IMR-90 (cell line): ENCODE measurements around the gene RBM28. TPM values are rescaled to one million over a fixed set of nuclear protein-coding genes. Genes with fewer than 3 reads are reported as not detected.

Experiments used
- ATAC-seq: fragments of 200-7000 bp; cut with Tn5 transposase; 2 replicates; pipeline ENCODE4 v1.9.1; 2020; ENCODE audit warnings: low read depth, mild to moderate bottlenecking, moderate library complexity
- BruUV-seq: library from RNA; stranded (reverse); fragments of 400-500 nt; replicated peaks from 2 replicates; lab custom pipeline; 2021; lab: Mats Ljungman, UMichigan
- CTCF ChIA-PET: fragments of 300-600 bp; formaldehyde crosslinking; extraction: SDS; loops from one replicate; lab custom pipeline; 2021; ENCODE audit warnings: antibody characterized with exemption; lab: Yijun Ruan, JAX
- POLR2A ChIA-PET: fragments of 300-600 bp; sonication (Branson Sonifier 250); formaldehyde crosslinking; loops from one replicate; lab custom pipeline; 2022; ENCODE audit warnings: antibody characterized with exemption; ENCODE audit not compliant: unreplicated experiment; lab: Charles Lee
- DNase-seq: peaks from one replicate; pipeline ENCODE4 v3.0.0; 2013
- H2AFZ ChIP-seq: replicated peaks from 2 replicates; pipeline ENCODE3; 2013; ENCODE audit warnings: low read length, mild to moderate bottlenecking; ENCODE audit not compliant: poor library complexity
- H2AK5ac ChIP-seq: 2 replicates; pipeline ENCODE4 v1.6.1; 2013; ENCODE audit warnings: low read depth, low read length, inconsistent platforms
- H2AK9ac ChIP-seq: replicated peaks from 2 replicates; pipeline ENCODE3; 2013; ENCODE audit warnings: mild to moderate bottlenecking, low read depth, low read length, moderate library complexity; ENCODE audit not compliant: poor library complexity
- H2BK120ac ChIP-seq: 2 replicates; pipeline ENCODE4 v1.6.1; 2013; ENCODE audit warnings: low read depth, low read length, inconsistent platforms
- H2BK15ac ChIP-seq: 3 replicates; pipeline ENCODE4 v1.6.1; 2013; ENCODE audit warnings: low read depth, low read length, inconsistent platforms
- H2BK20ac ChIP-seq: 2 replicates; pipeline ENCODE4 v1.6.1; 2013; ENCODE audit warnings: low read depth, mild to moderate bottlenecking, inconsistent platforms, low read length, moderate library complexity
- H2BK5ac ChIP-seq: 2 replicates; pipeline ENCODE4 v1.6.1; 2013; ENCODE audit warnings: mild to moderate bottlenecking, low read depth, low read length, inconsistent platforms; ENCODE audit not compliant: poor library complexity, severe bottlenecking
- H3K14ac ChIP-seq: replicated peaks from 2 replicates; pipeline ENCODE4 v1.6.1; 2013; ENCODE audit warnings: low read depth, low read length, inconsistent platforms
- H3K18ac ChIP-seq: 2 replicates; pipeline ENCODE4 v1.6.1; 2013; ENCODE audit warnings: low read depth, low read length, control low read depth
- H3K23ac ChIP-seq: 2 replicates; pipeline ENCODE4 v1.6.1; 2013; ENCODE audit warnings: low read depth, low read length, inconsistent platforms
- H3K27ac ChIP-seq: 2 replicates; pipeline ENCODE4 v1.5.1; 2013; ENCODE audit warnings: mild to moderate bottlenecking, control low read depth, low read length; ENCODE audit not compliant: insufficient read depth
- H3K27me3 ChIP-seq: 2 replicates; pipeline ENCODE4 v1.6.1; 2013; ENCODE audit warnings: low read length; ENCODE audit not compliant: control insufficient read depth, insufficient read depth
- H3K36me3 ChIP-seq: 2 replicates; pipeline ENCODE4 v1.6.1; 2013; ENCODE audit warnings: low read length, mixed read lengths; ENCODE audit not compliant: control insufficient read depth, insufficient read depth
- H3K4ac ChIP-seq: 2 replicates; pipeline ENCODE4 v1.6.1; 2013; ENCODE audit warnings: low read depth, low read length, inconsistent platforms
- H3K4me1 ChIP-seq: 2 replicates; pipeline ENCODE4 v1.6.1; 2013; ENCODE audit warnings: low read length, mixed read lengths; ENCODE audit not compliant: control insufficient read depth, insufficient read depth
- H3K4me2 ChIP-seq: 2 replicates; pipeline ENCODE4 v1.6.1; 2013; ENCODE audit warnings: low read depth, mild to moderate bottlenecking, control low read depth, low read length, moderate library complexity
- H3K4me3 ChIP-seq: 2 replicates; pipeline ENCODE4 v1.5.1; 2013; ENCODE audit warnings: low read depth, mild to moderate bottlenecking, control low read depth, low read length, moderate library complexity; ENCODE audit not compliant: insufficient read depth
- H3K56ac ChIP-seq: 2 replicates; pipeline ENCODE4 v1.6.1; 2013; ENCODE audit warnings: low read length, inconsistent platforms; ENCODE audit not compliant: insufficient read depth; ENCODE audit errors: extremely low read depth
- H3K79me1 ChIP-seq, 2 experiments: 2 replicates each; pipeline ENCODE4 v1.6.1; 2013; ENCODE audit warnings: low read length in 2 of 2, inconsistent platforms in 1 of 2, low read depth in 1 of 2
- H3K9ac ChIP-seq: 2 replicates; pipeline ENCODE4 v1.6.1; 2013; ENCODE audit warnings: low read depth, low read length, control low read depth
- H3K9me1 ChIP-seq: 2 replicates; pipeline ENCODE4 v1.6.1; 2013; ENCODE audit warnings: low read length, inconsistent platforms; ENCODE audit not compliant: insufficient read depth
- H3K9me3 ChIP-seq: 2 replicates; pipeline ENCODE4 v1.6.1; 2013; ENCODE audit warnings: low read length; ENCODE audit not compliant: control insufficient read depth, insufficient read depth
- H4K20me1 ChIP-seq: 2 replicates; pipeline ENCODE4 v1.6.1; 2013; ENCODE audit warnings: low read length, inconsistent platforms; ENCODE audit not compliant: insufficient read depth
- H4K5ac ChIP-seq: 2 replicates; pipeline ENCODE4 v1.6.1; 2013; ENCODE audit warnings: mild to moderate bottlenecking, low read depth, low read length, control low read depth
- H4K8ac ChIP-seq, 2 experiments: 2 replicates each; pipeline ENCODE4 v1.6.1; 2013; ENCODE audit warnings: low read depth in 2 of 2, low read length in 2 of 2, control low read depth in 1 of 2, inconsistent platforms in 1 of 2
- H4K91ac ChIP-seq: 2 replicates; pipeline ENCODE4 v1.6.1; 2013; ENCODE audit warnings: low read depth, low read length, inconsistent platforms; ENCODE audit not compliant: insufficient read depth
- CEBPB ChIP-seq: IDR thresholded peaks from 2 replicates; pipeline ENCODE4 v1.6.1; 2012; ENCODE audit warnings: low read depth, low read length, improper control_type of control experiment
- FOS ChIP-seq: fragments of 150-350 bp; IDR thresholded peaks from 2 replicates; pipeline ENCODE4 v1.6.1; 2016; ENCODE audit warnings: low read depth, low read length
- POLR2A ChIP-seq: IDR thresholded peaks from 2 replicates; pipeline ENCODE4 v1.6.1; 2012; ENCODE audit warnings: mild to moderate bottlenecking, low read depth, low read length
- RFX5 ChIP-seq: IDR thresholded peaks from 2 replicates; pipeline ENCODE4 v1.8.0; 2012; ENCODE audit warnings: low read depth, mild to moderate bottlenecking, low read length, moderate library complexity
- WGBS, 2 experiments: methylation state at CpG; one replicate each; pipeline versions ENCODE4 v1.1.5 to v1.1.7; 2013; ENCODE audit warnings: missing lambda C conversion rate in 2 of 2; ENCODE audit not compliant: insufficient read length in 1 of 2; ENCODE audit errors: extremely low coverage in 2 of 2; 5-methylcytosine and 5-hydroxymethylcytosine counted together
- dilution Hi-C: fragments of 300-500 bp; cut with HindIII; formaldehyde crosslinking; loops from one replicate; pipeline ENCODE4 v1.14.3; 2018; ENCODE audit warnings: low sequenced_read_pairs; ENCODE audit not compliant: unreplicated experiment
- in situ Hi-C: fragments of 300-500 bp; cut with MboI; formaldehyde crosslinking; loops from 3 replicates; pipeline ENCODE4 v1.14.3; 2019; ENCODE audit warnings: low sequenced_read_pairs, inconsistent platforms, mixed read lengths
- intact Hi-C: fragments of 100-400 bp; cut with micrococcal nuclease; formaldehyde crosslinking; loops from 2 replicates; pipeline ENCODE4 v1.10.0; 2022
- polyA plus RNA-seq, 3 experiments: library from polyadenylated mRNA; depleted of rRNA; stranded (reverse); fragments of >200 nt; gene quantifications; 2 replicates each; pipeline ENCODE4 v1.2.3, GENCODE V29; 2012; ENCODE audit warnings: low replicate concordance in 1 of 3
- total RNA-seq: library from RNA; depleted of rRNA; stranded (reverse); fragments of >200 nt; gene quantifications from 2 replicates; pipeline ENCODE4 v1.2.3, GENCODE V29; 2012

The RBM28 gene
- total and polyA plus RNA-seq, 2 of the 4 experiments (the other 2 are of a cell fraction) = 12.4 to 20.4 TPM

DNA sequence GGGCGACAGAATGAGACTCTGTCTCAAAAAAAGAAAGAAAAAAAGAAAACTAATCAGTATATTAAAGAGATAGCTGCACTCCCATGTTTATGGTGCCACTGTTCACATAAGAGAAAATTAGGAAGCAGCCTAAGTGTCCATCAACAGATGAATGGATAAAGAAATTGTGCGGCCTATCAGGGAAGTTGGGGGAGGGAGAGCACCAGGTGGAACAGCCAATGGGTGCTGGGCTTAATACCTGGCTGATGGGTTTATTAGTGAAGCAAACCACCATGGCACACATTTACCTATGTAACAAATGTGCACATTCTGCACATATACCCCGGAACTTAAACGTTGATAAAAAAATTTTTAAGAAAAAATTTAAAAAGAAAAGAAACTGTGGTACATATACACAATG lies 26.8 kb upstream of the RBM28 start:
- WGBS, 2 experiments = no CpG with 5 or more reads among the region's 4 CpGs
- CTCF ChIA-PET = no interaction called here

More for the DNA sequence above, 26.8 kb upstream of the RBM28 start:
- dilution Hi-C loops = no loop called here
- Histone ChIP-seq H3K27me3 (peaks cover 34% of the 10 kb centered on the region), H4K8ac (no peak overlapping the region), H3K9ac (no peak overlapping the region), H3K4me3 (no peak overlapping the region), H2AFZ (no peak overlapping the region), H3K4me1 (no peaks in the 10 kb centered on the region), H2BK15ac (no peak overlapping the region), H2BK5ac (no peak overlapping the region), H3K23ac (no peak overlapping the region), H4K20me1 (no peaks in the 10 kb centered on the region), H2BK20ac (no peak overlapping the region), H4K5ac (no peak overlapping the region), H3K4me2 (no peak overlapping the region), H2BK120ac (no peak overlapping the region), H2AK5ac (no peak overlapping the region), H3K27ac (no peak overlapping the region), H3K56ac (no peak overlapping the region), H3K18ac (no peak overlapping the region), H3K14ac (no peak overlapping the region), H3K9me1 (no peaks in the 10 kb centered on the region), H3K4ac (no peak overlapping the region), H2AK9ac (no peak overlapping the region), H4K91ac (no peak overlapping the region), H3K9me3 (peaks cover 2% of the 10 kb centered on the region; the same call in 1 of the 2 replicates), H3K79me1 (no peaks in the 10 kb centered on the region), H3K36me3 (no peaks in the 10 kb centered on the region)
- POLR2A ChIA-PET = no interaction called here
- intact Hi-C loops = no loop called here
- ATAC-seq (no peak), DNase-seq (no peak)
- BruUV-seq = no TSS peak
- TF ChIP-seq POLR2A = no peak
- no peak for TF ChIP-seq RFX5
- TF ChIP-seq CEBPB = no peak
- TF ChIP-seq FOS = no peak
- in situ Hi-C loops = no loop called here
